AG09319 (cell line): ENCODE measurements around the gene JAM3.
"Not testable (repeated sequence)": the region's sequence is repeated elsewhere in the genome, so short reads cannot be mapped to it uniquely, and the experiment has no call there.

Experiments used
- DNase-seq: peaks from one replicate; pipeline ENCODE4 v3.0.0-alpha.2; 2010; ENCODE audit warnings: low read depth; ENCODE audit errors: extremely low read depth
- CTCF ChIP-seq: IDR thresholded peaks from 2 replicates; pipeline ENCODE4 v1.5.1; 2011; ENCODE audit warnings: low read depth, mild to moderate bottlenecking, inconsistent platforms, low read length, moderate library complexity

The JAM3 gene

GRCh38 chr11:134072844-134073243 lies 4.0 kb downstream of the JAM3 start:
- DNase-seq = no peak
- no peak for TF ChIP-seq CTCF

GRCh38 chr11:134074346-134074745 lies 5.5 kb downstream of the JAM3 start:
- TF ChIP-seq CTCF = no peak

GRCh38 chr11:134074766-134075165 lies 5.9 kb downstream of the JAM3 start:
- no peak for DNase-seq

More at GRCh38 chr11:134074346-134074745, 5.5 kb downstream of the JAM3 start:
- no peak for DNase-seq

GRCh38 chr11:134079317-134079716 lies 10.4 kb downstream of the JAM3 start:
- no peak for TF ChIP-seq CTCF
- DNase-seq = no peak

More at GRCh38 chr11:134074766-134075165, 5.9 kb downstream of the JAM3 start:
- no peak for TF ChIP-seq CTCF

GRCh38 chr11:134081258-134081657 lies 12.4 kb downstream of the JAM3 start:
- not testable (repeated sequence) for DNase-seq

- no peak for DNase-seq
- TF ChIP-seq CTCF = no peak
These were observed 14.1 kb downstream of the JAM3 start for GRCh38 chr11:134082990-134083389.

GRCh38 chr11:134086376-134086775 lies 17.5 kb downstream of the JAM3 start:
- no peak for TF ChIP-seq CTCF
- DNase-seq = no peak

GRCh38 chr11:134092006-134092405 lies 23.1 kb downstream of the JAM3 start:
- DNase-seq = not testable (repeated sequence)
